MCF 10A (cell line): Measurements from ENCODE around the gene C15orf40. TPM values are rescaled to one million over a fixed set of nuclear protein-coding genes. Genes with fewer than 3 reads are reported as not detected.

Source experiments
- BruUV-seq: library from RNA; stranded (reverse); fragments of 400-500 nt; replicated peaks from 2 replicates; lab custom pipeline; 2021; lab: Mats Ljungman, UMichigan
- CTCF ChIA-PET: fragments of 300-600 bp; sonication (Branson Sonifier 250); formaldehyde crosslinking; extraction: SDS; loops from one replicate; lab custom pipeline; 2021; ENCODE audit warnings: antibody characterized with exemption, inconsistent platforms; lab: Yijun Ruan, JAX
- POLR2A ChIA-PET: fragments of 300-600, 350-650 bp; sonication (Branson Sonifier 250); formaldehyde crosslinking; extraction: SDS; loops from one replicate; lab custom pipeline; 2020; ENCODE audit warnings: antibody characterized with exemption, inconsistent platforms; lab: Yijun Ruan, JAX
- DNase-seq: peaks from one replicate; pipeline ENCODE4 v3.0.0-alpha.2; 2018; ENCODE audit not compliant: unreplicated experiment
- H3K27ac Mint-ChIP-seq: one replicate; pipeline ENCODE4 v1.8.0; 2022; ENCODE audit warnings: mild to moderate bottlenecking, low read depth, mixed read lengths; ENCODE audit not compliant: unreplicated experiment
- H3K27me3 Mint-ChIP-seq: one replicate; pipeline ENCODE4 v1.8.0; 2022; ENCODE audit warnings: mixed read lengths; ENCODE audit not compliant: insufficient read depth, unreplicated experiment
- H3K36me3 Mint-ChIP-seq: one replicate; pipeline ENCODE4 v1.8.0; 2022; ENCODE audit warnings: mild to moderate bottlenecking, moderate library complexity, mixed read lengths; ENCODE audit not compliant: insufficient read depth, unreplicated experiment
- H3K4me1 Mint-ChIP-seq: one replicate; pipeline ENCODE4 v1.8.0; 2022; ENCODE audit warnings: mixed read lengths; ENCODE audit not compliant: insufficient read depth, unreplicated experiment
- H3K4me3 Mint-ChIP-seq: one replicate; pipeline ENCODE4 v1.8.0; 2022; ENCODE audit warnings: mild to moderate bottlenecking, moderate library complexity, mixed read lengths; ENCODE audit not compliant: unreplicated experiment
- H3K9me3 Mint-ChIP-seq: one replicate; pipeline ENCODE4 v1.8.0; 2022; ENCODE audit warnings: mixed read lengths; ENCODE audit not compliant: unreplicated experiment
- CTCF ChIP-seq: fragments of 200-600 bp; IDR thresholded peaks from one replicate; pipeline ENCODE4 v1.8.0; 2022; ENCODE audit warnings: antibody characterized with exemption, mild to moderate bottlenecking; ENCODE audit not compliant: unreplicated experiment
- intact Hi-C: fragments of 100-400 bp; cut with micrococcal nuclease; formaldehyde crosslinking; loops from 2 replicates; pipeline ENCODE4 v1.14.1; 2022
- total RNA-seq: library from RNA; stranded (reverse); gene quantifications from 2 replicates; pipeline ENCODE4 v1.2.3, GENCODE V29; 2022

Gene C15orf40
- total RNA-seq, 1 experiment from 2014 or later = 39.3 TPM

GRCh38 chr15:83016906-83017305 is 5.5 kb upstream of the C15orf40 start:
- DNase-seq = no peak
- no peaks in the 10 kb centered on the region for H3K9me3 Mint-ChIP-seq
- POLR2A ChIA-PET = interaction anchor here (1.3 kb wide), 1 partner anchor 466 kb away, joined by 4 read pairs; no protein-coding TSS in a partner anchor
- no peak overlapping the region for H3K27ac Mint-ChIP-seq
- peaks cover 22% of the 10 kb centered on the region for H3K4me1 Mint-ChIP-seq
- no peak overlapping the region for H3K4me3 Mint-ChIP-seq
- no peak for TF ChIP-seq CTCF
- CTCF ChIA-PET = no interaction called here
- intact Hi-C loops = no loop called here
- H3K27me3 Mint-ChIP-seq = no peaks in the 10 kb centered on the region
- no TSS peak for BruUV-seq
- H3K36me3 Mint-ChIP-seq = peaks cover 47% of the 10 kb centered on the region

GRCh38 chr15:83015361-83015760 is 3.9 kb upstream of the C15orf40 start:
- BruUV-seq = no TSS peak
- Mint-ChIP-seq H3K4me1 (peaks cover 24% of the 10 kb centered on the region), H3K36me3 (peaks cover 40% of the 10 kb centered on the region), H3K27me3 (no peaks in the 10 kb centered on the region), H3K4me3 (no peak overlapping the region), H3K9me3 (no peaks in the 10 kb centered on the region), H3K27ac (no peak overlapping the region)
- TF ChIP-seq CTCF = no peak
- ChIA-PET POLR2A (interaction anchor here (1.2 kb wide), 1 partner anchor 52 kb away, joined by 3 read pairs; no protein-coding TSS in a partner anchor), CTCF (no interaction called here)
- no peak for DNase-seq
- intact Hi-C loops = no loop called here

- BruUV-seq = no TSS peak
Observed at GRCh38 chr15:83014205-83014653, 2.8 kb upstream of the C15orf40 start.

More at GRCh38 chr15:83014205-83014653, 2.8 kb upstream of the C15orf40 start:
- no peak overlapping the region for H3K4me3 Mint-ChIP-seq
- ChIA-PET POLR2A (interaction anchor here (1.2 to 1.3 kb wide), 2 partner anchors 8 to 53 kb away, joined by 3 to 5 read pairs; no protein-coding TSS in a partner anchor), CTCF (interaction anchor here (0.6 kb wide), 1 partner anchor 516 kb away, joined by 3 read pairs; no protein-coding TSS in a partner anchor)
- peaks cover 32% of the 10 kb centered on the region for H3K36me3 Mint-ChIP-seq
- H3K27ac Mint-ChIP-seq = no peak overlapping the region
- H3K4me1 Mint-ChIP-seq = peaks cover 24% of the 10 kb centered on the region
- no peak for DNase-seq
- TF ChIP-seq CTCF = no peak
- H3K9me3 Mint-ChIP-seq = no peaks in the 10 kb centered on the region
- intact Hi-C loops = loop anchor here (5.0 kb wide), 1 partner anchor 53 kb away; the partner anchor contains the start of gene BTBD1
- no peaks in the 10 kb centered on the region for H3K27me3 Mint-ChIP-seq
